ENCODE data around the gene ZC3H12D. TPM values are rescaled to one million over a fixed set of nuclear protein-coding genes. Genes with fewer than 3 reads are reported as not detected.

The ZC3H12D gene
- total RNA-seq, 1 donor = under 0.01 TPM

GRCh38 chr6:149433881-149434280 is 50.9 kb downstream of the ZC3H12D start:
- H3K4me3 ChIP-seq (ENCODE audit: low read depth, low read length) = no peak overlapping the region
- peak; percentile 19 for DNase-seq (ENCODE audit: low read depth)
- no peak for TF ChIP-seq CTCF (IDR thresholded peaks at IDR 0.05; ENCODE audit: insufficient read depth, low read depth, low read length)

GRCh38 chr6:149433405-149433804 is 51.4 kb downstream of the ZC3H12D start:
- H3K4me3 ChIP-seq (ENCODE audit: low read depth, low read length) = no peak overlapping the region
- TF ChIP-seq CTCF (IDR thresholded peaks at IDR 0.05; ENCODE audit: insufficient read depth, low read depth, low read length) = no peak
- no peak for DNase-seq (ENCODE audit: low read depth)

- peak; percentile 80 for DNase-seq (ENCODE audit: low read depth)
- TF ChIP-seq CTCF (IDR thresholded peaks at IDR 0.05; ENCODE audit: insufficient read depth, low read depth, low read length) = peak; percentile 94
- H3K4me3 ChIP-seq (ENCODE audit: low read depth, low read length) = no peak overlapping the region
Observed at GRCh38 chr6:149431905-149432775, 52.7 kb downstream of the ZC3H12D start.

- H3K4me3 ChIP-seq (ENCODE audit: low read depth, low read length) = no peak overlapping the region
- no peak for DNase-seq (ENCODE audit: low read depth)
- no peak for TF ChIP-seq CTCF (IDR thresholded peaks at IDR 0.05; ENCODE audit: insufficient read depth, low read depth, low read length)
Observed at GRCh38 chr6:149429427-149430360, 55.1 kb downstream of the ZC3H12D start.

- no peak for TF ChIP-seq CTCF (IDR thresholded peaks at IDR 0.05; ENCODE audit: insufficient read depth, low read depth, low read length)
- no peak overlapping the region for H3K4me3 ChIP-seq (ENCODE audit: low read depth, low read length)
- DNase-seq (ENCODE audit: low read depth) = no peak
Observed at GRCh38 chr6:149428606-149429005, 56.2 kb downstream of the ZC3H12D start.

GRCh38 chr6:149425754-149426153 is 59.1 kb downstream of the ZC3H12D start:
- DNase-seq (ENCODE audit: low read depth) = no peak
- H3K4me3 ChIP-seq (ENCODE audit: low read depth, low read length) = no peak overlapping the region
- TF ChIP-seq CTCF (IDR thresholded peaks at IDR 0.05; ENCODE audit: insufficient read depth, low read depth, low read length) = no peak
